Lower leg skin (tissue), 4 donors: ENCODE measurements around the gene COL8A1. TPM values are rescaled to one million over a fixed set of nuclear protein-coding genes. Genes with fewer than 3 reads are reported as not detected.

Experiments
- DNase-seq, 2 donors: peaks; one replicate each; pipeline ENCODE4 v3.0.0-alpha.2; 2019; ENCODE audit warnings: low spot score in 2 of 2
- H3K4me3 ChIP-seq: fragments of 200-600 bp; sonication (generic); 2 replicates; pipeline ENCODE4 v1.5.1; 2017; ENCODE audit warnings: mild to moderate bottlenecking, low read depth; ENCODE audit not compliant: poor library complexity, severe bottlenecking
- CTCF ChIP-seq, 3 donors: fragments of 450-650 bp; IDR thresholded peaks; one replicate each; pipeline ENCODE4 v1.5.1; 2016; ENCODE audit warnings: antibody characterized with exemption in 3 of 3, mild to moderate bottlenecking in 3 of 3, moderate library complexity in 2 of 3
- POLR2A ChIP-seq, 2 donors: fragments of 450-650 bp; IDR thresholded peaks; one replicate each; pipeline ENCODE4 v1.6.1; 2016 to 2017; ENCODE audit warnings: antibody characterized with exemption in 2 of 2, mild to moderate bottlenecking in 1 of 2, moderate library complexity in 1 of 2
- WGBS, 2 donors: methylation state at CpG; one replicate each; pipeline ENCODE4 v1.1.5; 2018; 5-methylcytosine and 5-hydroxymethylcytosine counted together
- intact Hi-C: fragments of 100-400 bp; cut with DNase I; formaldehyde crosslinking; loops from one replicate; pipeline ENCODE4 v1.15.0; 2023; ENCODE audit warnings: low total_unique reads
- total RNA-seq, 4 donors: library from RNA; depleted of rRNA; stranded (reverse); fragments of >200 nt; gene quantifications; one replicate each; pipeline ENCODE4 v1.1.0, GENCODE V29; 2016

The COL8A1 gene
- total RNA-seq, 4 donors from 2014 or later: 5.0 to 11.5 (median 7.2) TPM

DNA sequence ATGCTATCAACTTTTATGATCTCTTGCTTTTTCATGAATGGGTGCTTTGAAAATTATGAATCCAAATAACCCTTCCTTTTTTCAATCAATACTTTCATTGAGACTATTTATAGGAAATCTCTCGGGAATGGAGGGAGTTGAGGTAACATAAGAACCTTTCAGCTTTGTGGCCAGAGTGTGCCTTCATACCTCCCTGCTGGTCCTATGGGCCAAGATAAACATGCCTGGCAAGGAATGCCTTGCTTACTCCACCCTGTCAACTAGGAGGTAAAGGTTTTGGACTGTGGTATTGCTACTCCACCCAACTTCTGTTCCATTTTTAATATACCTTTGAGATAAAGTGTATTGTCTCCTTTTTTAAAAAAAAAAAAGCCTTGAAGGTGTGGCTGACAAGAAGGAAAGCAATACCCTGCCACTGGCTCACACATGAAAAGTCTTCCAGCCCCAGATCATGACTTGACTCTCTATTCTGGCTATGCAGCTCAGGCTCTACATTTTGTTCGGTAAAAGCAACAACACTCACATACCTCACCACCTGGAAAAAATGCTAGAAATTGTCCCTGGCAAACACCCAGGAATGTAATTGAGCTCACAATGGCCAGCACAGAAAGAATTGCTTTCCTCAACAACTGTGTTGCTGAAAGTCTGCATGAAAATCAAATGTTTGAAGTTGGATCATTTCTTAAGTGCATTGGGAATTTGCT lies 35.8 kb downstream of the COL8A1 start:
- DNase-seq: no peak
- 60 to 61% methylated on average over 2 of the region's 2 CpGs for WGBS, 2 donors
- no peak overlapping the region for H3K4me3 ChIP-seq
- intact Hi-C loops: no loop called here
- TF ChIP-seq CTCF (IDR thresholded peaks at IDR 0.05): no peak
- no peak for TF ChIP-seq POLR2A (IDR thresholded peaks at IDR 0.05)

- no peak overlapping the region for H3K4me3 ChIP-seq
- intact Hi-C loops: no loop called here
- peak in 1 of 2 donors; percentile 48 for DNase-seq
- 40 to 64% methylated on average over 1 of the region's 1 CpG for WGBS, 2 donors
- TF ChIP-seq POLR2A (IDR thresholded peaks at IDR 0.05) (no peak), CTCF (IDR thresholded peaks at IDR 0.05) (no peak)
Measured at GRCh38 chr3:99678023-99678422, 39.6 kb downstream of the COL8A1 start.

- intact Hi-C loops: no loop called here
- DNase-seq: no peak
- no peak overlapping the region for H3K4me3 ChIP-seq
- no peak for TF ChIP-seq POLR2A (IDR thresholded peaks at IDR 0.05)
- TF ChIP-seq CTCF (IDR thresholded peaks at IDR 0.05): no peak
- WGBS, 2 donors: 70 to 74% methylated on average over 2 of the region's 2 CpGs
Measured at GRCh38 chr3:99678896-99679295, 40.5 kb downstream of the COL8A1 start.

DNA sequence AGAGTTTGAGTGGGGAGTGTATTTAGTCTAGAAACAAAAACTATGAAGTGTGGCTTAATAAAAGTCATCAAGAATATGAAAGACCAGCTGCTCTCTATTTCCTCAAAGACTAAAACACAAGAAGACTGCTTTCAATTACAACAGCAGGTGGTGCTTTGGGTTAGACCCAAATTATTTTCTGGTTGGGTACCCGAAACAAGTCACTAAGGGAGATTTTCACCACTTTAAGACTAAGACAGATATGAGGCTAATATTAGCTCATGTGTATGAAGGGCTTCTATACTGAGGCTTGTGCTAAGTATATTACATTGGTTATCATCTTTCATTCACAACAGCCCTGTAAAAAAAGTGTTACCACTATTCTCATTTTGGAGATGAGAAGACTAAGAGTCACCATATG lies 43.1 kb downstream of the COL8A1 start:
- TF ChIP-seq CTCF (IDR thresholded peaks at IDR 0.05) (no peak), POLR2A (IDR thresholded peaks at IDR 0.05) (no peak)
- intact Hi-C loops: no loop called here
- DNase-seq: no peak

GRCh38 chr3:99681976-99682375 lies 43.6 kb downstream of the COL8A1 start:
- intact Hi-C loops: no loop called here
- H3K4me3 ChIP-seq: no peak overlapping the region
- TF ChIP-seq CTCF (IDR thresholded peaks at IDR 0.05) (no peak), POLR2A (IDR thresholded peaks at IDR 0.05) (no peak)
- 97 to 98% methylated on average over 9 of the region's 9 CpGs for WGBS, 2 donors
- no peak for DNase-seq

More for the DNA sequence above, 43.1 kb downstream of the COL8A1 start:
- no peak overlapping the region for H3K4me3 ChIP-seq
- WGBS, 2 donors: 74 to 88% methylated on average over 1 of the region's 1 CpG

GRCh38 chr3:99683465-99683864 lies 45.1 kb downstream of the COL8A1 start:
- 19 to 33% methylated on average over 1 of the region's 1 CpG for WGBS, 2 donors
- no peak for TF ChIP-seq POLR2A (IDR thresholded peaks at IDR 0.05)
- no peak for TF ChIP-seq CTCF (IDR thresholded peaks at IDR 0.05)

More at GRCh38 chr3:99683465-99683864, 45.1 kb downstream of the COL8A1 start:
- H3K4me3 ChIP-seq: no peak overlapping the region
- no peak for DNase-seq
- intact Hi-C loops: no loop called here
